ENCODE measurements around the gene COX18. TPM values are rescaled to one million over a fixed set of nuclear protein-coding genes. Genes with fewer than 3 reads are reported as not detected.

Gene COX18
- total and polyA plus RNA-seq, 12 donors: 8.0 to 22.3 (median 17.6) TPM

DNA sequence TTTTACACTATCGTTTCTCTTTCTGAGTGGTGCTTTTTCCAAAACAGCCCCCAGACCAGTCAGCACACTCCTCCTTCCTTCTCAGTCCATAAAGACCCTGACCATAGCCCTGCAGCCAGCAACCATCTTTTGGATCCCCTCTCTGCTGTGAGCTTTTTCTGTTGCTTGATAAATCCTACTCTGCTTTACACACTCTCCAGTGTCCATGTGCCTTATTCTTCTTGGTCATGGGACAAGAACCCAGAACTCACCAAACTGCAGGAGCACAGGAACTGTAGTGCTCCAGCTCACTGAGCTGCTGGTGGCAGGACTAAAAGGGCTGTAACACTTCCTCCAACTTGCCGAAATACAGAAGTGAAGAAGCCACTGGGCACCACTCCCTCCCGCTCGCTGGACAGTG lies 32.5 kb downstream of the COX18 start:
- H3K4me1 ChIP-seq: no peaks in the 10 kb centered on the region
- H3K4me3 ChIP-seq: no peak overlapping the region
- no peak for TF ChIP-seq CTCF (IDR thresholded peaks at IDR 0.05)
- no peak for ATAC-seq
- no peak for DNase-seq
- H3K27ac ChIP-seq: no peak overlapping the region
- WGBS, 2 donors: 94 to 97% methylated on average over 4 of the region's 4 CpGs
- H3K27me3 ChIP-seq: no peaks in the 10 kb centered on the region
- intact Hi-C loops (cut with DNase I): no loop called here
- H3K9me3 ChIP-seq: peaks cover 0 to 27% (median 7%) of the 10 kb centered on the region in 11 donors
- no peaks in the 10 kb centered on the region for H3K36me3 ChIP-seq

DNA sequence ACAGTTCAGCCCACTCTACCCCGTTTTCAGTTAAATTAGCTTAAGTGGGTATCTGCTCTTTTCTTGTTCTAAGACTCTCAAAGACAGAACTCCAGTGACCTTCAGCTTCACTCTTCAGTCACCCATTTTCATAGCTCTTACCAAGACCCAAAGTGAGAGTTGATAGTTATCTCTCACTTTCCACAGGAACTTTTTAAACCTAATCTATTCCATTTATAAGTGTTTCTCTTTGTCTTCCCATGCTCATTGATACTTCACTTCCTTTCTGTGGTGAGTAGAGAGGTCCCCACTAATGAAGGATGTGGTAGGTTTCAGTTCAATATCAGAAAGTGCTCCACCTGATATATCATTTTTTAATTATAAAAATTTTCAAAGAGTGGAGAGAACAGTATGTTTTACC lies 33.4 kb downstream of the COX18 start:
- intact Hi-C loops (cut with DNase I): no loop called here
- H3K36me3 ChIP-seq: no peaks in the 10 kb centered on the region
- H3K9me3 ChIP-seq: peaks cover 0 to 27% (median 7%) of the 10 kb centered on the region in 11 donors
- no peaks in the 10 kb centered on the region for H3K4me1 ChIP-seq
- 74 to 86% methylated on average over 1 of the region's 1 CpG for WGBS, 2 donors
- H3K27me3 ChIP-seq: no peaks in the 10 kb centered on the region
- DNase-seq (no peak), ATAC-seq (no peak)
- H3K27ac ChIP-seq: no peak overlapping the region
- H3K4me3 ChIP-seq: no peak overlapping the region
- no peak for TF ChIP-seq CTCF (IDR thresholded peaks at IDR 0.05)

DNA sequence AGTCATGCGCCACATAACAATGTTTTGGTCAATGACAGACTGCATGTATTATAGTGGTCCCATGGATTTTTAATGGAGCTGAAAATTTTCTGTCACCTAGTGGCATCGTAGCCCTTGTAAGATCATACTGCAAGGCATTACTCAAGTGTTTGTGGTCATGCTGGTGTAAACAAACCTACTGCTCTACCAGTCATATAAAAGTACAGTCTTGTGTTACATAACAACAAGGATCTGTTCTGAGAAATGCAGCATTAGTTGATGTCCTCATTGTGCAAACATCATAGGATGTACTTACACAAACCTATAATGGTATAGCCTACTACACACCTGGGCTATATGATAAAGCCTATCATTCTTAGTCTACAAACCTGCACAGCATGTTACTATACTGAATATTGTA lies 34.6 kb downstream of the COX18 start:
- no peak overlapping the region for H3K4me3 ChIP-seq
- WGBS, 2 donors: 87 to 88% methylated on average over 2 of the region's 2 CpGs
- DNase-seq: no peak

DNA sequence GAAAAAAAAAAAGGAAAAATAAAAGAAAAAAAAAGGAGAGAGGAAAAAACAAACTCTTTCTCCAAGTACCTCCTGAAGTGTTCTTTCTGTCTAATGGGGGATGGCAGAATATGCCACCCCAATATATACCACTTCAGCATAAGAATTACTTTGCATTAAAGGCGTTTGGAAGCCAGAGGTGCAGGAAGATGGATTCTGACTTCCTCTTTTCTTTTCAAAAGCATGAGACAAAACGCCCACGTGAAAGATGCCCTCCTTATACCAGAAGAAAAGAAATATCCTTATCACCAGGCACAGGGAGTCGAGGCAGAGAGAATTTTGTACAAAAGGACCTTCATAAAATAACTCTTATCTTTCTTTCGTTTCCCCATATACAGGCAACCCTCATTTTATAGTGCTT lies 40.9 kb downstream of the COX18 start:
- Histone ChIP-seq H3K27ac (no peak overlapping the region), H3K36me3 (no peaks in the 10 kb centered on the region), H3K9me3 (peaks cover 0 to 11% (median 0%) of the 10 kb centered on the region in 11 donors), H3K4me3 (no peak overlapping the region), H3K27me3 (no peaks in the 10 kb centered on the region), H3K4me1 (no peaks in the 10 kb centered on the region)
- ATAC-seq: no peak
- intact Hi-C loops (cut with DNase I): loop anchor here in 2 of 10 donors (10.0 kb wide), 2 partner anchors 694 to 734 kb away; no protein-coding TSS in a partner anchor
- no peak for DNase-seq
- TF ChIP-seq CTCF (IDR thresholded peaks at IDR 0.05): no peak
- 61 to 67% methylated on average over 5 of the region's 5 CpGs for WGBS, 2 donors

More for the DNA sequence above, 34.6 kb downstream of the COX18 start:
- Histone ChIP-seq H3K27me3 (no peaks in the 10 kb centered on the region), H3K36me3 (no peaks in the 10 kb centered on the region), H3K4me1 (no peaks in the 10 kb centered on the region), H3K9me3 (peaks cover 0 to 29% (median 7%) of the 10 kb centered on the region in 11 donors), H3K27ac (no peak overlapping the region)
- TF ChIP-seq CTCF (IDR thresholded peaks at IDR 0.05): no peak
- intact Hi-C loops (cut with DNase I): no loop called here
- ATAC-seq: no peak

Measured in heart right ventricle (tissue), 16 donors.